Spinal cord (tissue), 10 donors: Measurements from ENCODE around the gene EVI5. TPM values are rescaled to one million over a fixed set of nuclear protein-coding genes. Genes with fewer than 3 reads are reported as not detected.
"Not testable (repeated sequence)": the region's sequence is repeated elsewhere in the genome, so short reads cannot be mapped to it uniquely, and the experiment has no call there.

ENCODE experiments used
- DNase-seq, 6 donors: peaks; one replicate each; pipeline versions ENCODE4 v3.0.0 to v3.0.0-alpha.2; 2013 to 2015; ENCODE audit warnings: low spot score in 6 of 6, low read depth in 4 of 6
- H3K27ac ChIP-seq: one replicate; pipeline ENCODE4 v1.5.1; 2013; ENCODE audit warnings: low read depth, low read length, control low read depth
- H3K27me3 ChIP-seq: one replicate; pipeline ENCODE4 v1.6.1; 2013; ENCODE audit warnings: low read length; ENCODE audit not compliant: control insufficient read depth, insufficient read depth
- H3K36me3 ChIP-seq: one replicate; pipeline ENCODE4 v1.6.1; 2013; ENCODE audit warnings: low read length; ENCODE audit not compliant: control insufficient read depth, insufficient read depth
- H3K4me1 ChIP-seq: one replicate; pipeline ENCODE4 v1.6.1; 2013; ENCODE audit warnings: low read length; ENCODE audit not compliant: control insufficient read depth, insufficient read depth
- H3K4me3 ChIP-seq: one replicate; pipeline ENCODE4 v1.5.1; 2013; ENCODE audit warnings: low read depth, low read length, control low read depth
- H3K9me3 ChIP-seq: one replicate; pipeline ENCODE4 v1.6.1; 2013; ENCODE audit warnings: low read length; ENCODE audit not compliant: control insufficient read depth, insufficient read depth
- WGBS: methylation state at CpG from one replicate; pipeline ENCODE4 v1.1.5; 2013; ENCODE audit warnings: missing lambda C conversion rate; ENCODE audit not compliant: insufficient coverage; 5-methylcytosine and 5-hydroxymethylcytosine counted together
- polyA plus RNA-seq, 2 donors: library from polyadenylated mRNA; unstranded; fragments of 120-200 nt; gene quantifications; one replicate each; pipeline ENCODE4 v1.2.1, GENCODE V29; 2013; ENCODE audit not compliant: insufficient read length in 2 of 2
- total RNA-seq, 2 donors: library from RNA; depleted of rRNA in 1 of 2; stranded (reverse); fragments of 120-200 nt in 1 of 2; fragments of >200 nt in 1 of 2; gene quantifications; one replicate each; pipeline versions ENCODE4 v1.2.3 to v1.2.4, GENCODE V29; 2013 to 2014
- donor health status: healthy.

EVI5 gene
- total and polyA plus RNA-seq, 4 donors: 18.9 to 80.5 (median 41.8) TPM

GRCh38 chr1:92774407-92774806 is 10.5 kb downstream of the EVI5 start:
- H3K27ac ChIP-seq: no peak overlapping the region
- no peaks in the 10 kb centered on the region for H3K36me3 ChIP-seq
- H3K4me1 ChIP-seq: no peaks in the 10 kb centered on the region
- no peaks in the 10 kb centered on the region for H3K9me3 ChIP-seq
- DNase-seq: no peak
- no CpG with 5 or more reads among the region's 1 CpG for WGBS
- no peaks in the 10 kb centered on the region for H3K27me3 ChIP-seq
- no peak overlapping the region for H3K4me3 ChIP-seq

GRCh38 chr1:92773749-92774148 is 11.2 kb downstream of the EVI5 start:
- not testable (repeated sequence) for H3K4me1 ChIP-seq, H3K27me3 ChIP-seq, H3K36me3 ChIP-seq, H3K9me3 ChIP-seq, H3K27ac ChIP-seq, DNase-seq, H3K4me3 ChIP-seq
- no CpG with 5 or more reads among the region's 2 CpGs for WGBS

- H3K4me3 ChIP-seq: no peak overlapping the region
- H3K36me3 ChIP-seq: no peaks in the 10 kb centered on the region
- no peak for DNase-seq
- H3K9me3 ChIP-seq: no peaks in the 10 kb centered on the region
- no peak overlapping the region for H3K27ac ChIP-seq
- H3K4me1 ChIP-seq: no peaks in the 10 kb centered on the region
- no CpG with 5 or more reads among the region's 3 CpGs for WGBS
- H3K27me3 ChIP-seq: no peaks in the 10 kb centered on the region
Measured at GRCh38 chr1:92769856-92770255, 15.1 kb downstream of the EVI5 start.

GRCh38 chr1:92768915-92769314 is 16.0 kb downstream of the EVI5 start:
- Histone ChIP-seq H3K27ac (no peak overlapping the region), H3K36me3 (no peaks in the 10 kb centered on the region), H3K9me3 (no peaks in the 10 kb centered on the region), H3K4me3 (no peak overlapping the region), H3K4me1 (no peaks in the 10 kb centered on the region), H3K27me3 (no peaks in the 10 kb centered on the region)
- no peak for DNase-seq

GRCh38 chr1:92768296-92768695 is 16.6 kb downstream of the EVI5 start:
- H3K4me3 ChIP-seq: no peak overlapping the region
- no peak overlapping the region for H3K27ac ChIP-seq
- WGBS: no CpG with 5 or more reads among the region's 2 CpGs
- DNase-seq: no peak
- no peaks in the 10 kb centered on the region for H3K36me3 ChIP-seq
- no peaks in the 10 kb centered on the region for H3K4me1 ChIP-seq
- H3K9me3 ChIP-seq: no peaks in the 10 kb centered on the region
- H3K27me3 ChIP-seq: no peaks in the 10 kb centered on the region

GRCh38 chr1:92764116-92764515 is 20.8 kb downstream of the EVI5 start:
- H3K9me3 ChIP-seq: no peaks in the 10 kb centered on the region
- H3K4me1 ChIP-seq: no peaks in the 10 kb centered on the region
- WGBS: 100% methylated on average over 3 of the region's 3 CpGs
- H3K27ac ChIP-seq: no peak overlapping the region
- no peak overlapping the region for H3K4me3 ChIP-seq
- no peak for DNase-seq
- no peaks in the 10 kb centered on the region for H3K27me3 ChIP-seq
- H3K36me3 ChIP-seq: no peaks in the 10 kb centered on the region

GRCh38 chr1:92762355-92762754 is 22.6 kb downstream of the EVI5 start:
- Histone ChIP-seq H3K4me1 (no peaks in the 10 kb centered on the region), H3K27ac (no peak overlapping the region), H3K27me3 (no peaks in the 10 kb centered on the region), H3K9me3 (no peaks in the 10 kb centered on the region), H3K36me3 (no peaks in the 10 kb centered on the region), H3K4me3 (no peak overlapping the region)
- WGBS: no CpG with 5 or more reads among the region's 1 CpG
- DNase-seq: no peak

GRCh38 chr1:92759361-92759760 is 25.5 kb downstream of the EVI5 start:
- WGBS: no CpG with 5 or more reads among the region's 1 CpG
- Histone ChIP-seq H3K4me1 (peaks cover 4% of the 10 kb centered on the region), H3K27me3 (no peaks in the 10 kb centered on the region), H3K27ac (no peak overlapping the region), H3K36me3 (no peaks in the 10 kb centered on the region), H3K9me3 (peaks cover 3% of the 10 kb centered on the region), H3K4me3 (no peak overlapping the region)
- DNase-seq: no peak

- Histone ChIP-seq H3K9me3 (peaks cover 3% of the 10 kb centered on the region), H3K36me3 (no peaks in the 10 kb centered on the region), H3K27me3 (no peaks in the 10 kb centered on the region), H3K27ac (no peak overlapping the region), H3K4me3 (no peak overlapping the region), H3K4me1 (peaks cover 4% of the 10 kb centered on the region)
- WGBS: 91% methylated on average over 4 of the region's 4 CpGs
- DNase-seq: peak in 1 of 6 donors; percentile 2
Measured at GRCh38 chr1:92756537-92756936, 28.4 kb downstream of the EVI5 start.

GRCh38 chr1:92755541-92756461 is 29.1 kb downstream of the EVI5 start:
- Histone ChIP-seq H3K4me1 (peaks cover 4% of the 10 kb centered on the region), H3K9me3 (peaks cover 3% of the 10 kb centered on the region), H3K36me3 (no peaks in the 10 kb centered on the region), H3K27me3 (no peaks in the 10 kb centered on the region), H3K4me3 (no peak overlapping the region), H3K27ac (no peak overlapping the region)
- DNase-seq: peak in 4 of 6 donors; percentile 7 to 72 (median 23)
- 64% methylated on average over 13 of the region's 19 CpGs for WGBS
